ENCODE measurements around the gene CCL19.

The CCL19 gene

DNA sequence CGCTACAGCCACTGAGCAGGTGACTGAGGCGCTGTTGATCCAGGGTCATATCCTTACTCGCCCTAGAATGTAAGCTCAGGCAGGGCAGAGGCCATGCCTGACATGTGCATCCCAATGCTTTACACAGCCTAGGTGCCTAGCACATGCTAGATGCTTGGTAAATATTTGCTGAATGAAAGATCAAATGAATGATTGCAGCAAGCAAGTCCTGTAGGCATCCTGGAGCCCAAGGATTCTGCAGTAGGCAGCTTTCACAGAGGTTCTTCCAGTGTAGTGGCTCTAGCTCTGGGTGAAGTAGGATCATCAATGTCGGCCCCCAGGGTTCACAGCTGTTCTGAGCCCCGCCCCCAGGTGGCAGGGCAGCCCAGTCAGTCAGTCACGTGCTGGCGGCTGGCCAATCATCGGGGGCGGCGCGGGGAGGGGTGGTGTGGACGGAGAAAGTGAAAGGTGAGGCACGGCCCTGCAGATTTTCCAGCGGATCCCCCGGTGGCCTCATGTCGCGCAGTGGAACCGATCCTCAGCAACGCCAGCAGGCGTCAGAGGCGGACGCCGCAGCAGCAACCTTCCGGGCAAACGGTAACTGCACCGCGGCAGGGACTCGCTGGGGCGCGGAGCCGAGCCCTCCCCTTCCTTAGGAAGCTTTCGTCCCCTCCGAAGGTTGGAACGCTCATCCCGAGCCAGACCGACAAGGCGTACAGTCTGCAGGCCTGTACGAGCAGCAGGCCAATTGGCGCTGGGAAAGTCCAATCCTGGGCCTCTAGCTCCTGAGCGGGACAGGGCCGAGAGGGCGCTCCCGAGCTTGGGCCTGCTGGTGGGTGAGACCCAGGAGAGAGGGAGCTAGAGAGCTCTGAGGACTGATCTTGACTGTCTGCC is 44.6 kb downstream of the CCL19 start, which contains the start of gene GALT:
TSS of gene GALT (plus strand) at position 465 of the 873 bp plus-strand sequence. CDS start at position 495, 30 bp downstream.
- TF ChIP-seq, protein P1, sequence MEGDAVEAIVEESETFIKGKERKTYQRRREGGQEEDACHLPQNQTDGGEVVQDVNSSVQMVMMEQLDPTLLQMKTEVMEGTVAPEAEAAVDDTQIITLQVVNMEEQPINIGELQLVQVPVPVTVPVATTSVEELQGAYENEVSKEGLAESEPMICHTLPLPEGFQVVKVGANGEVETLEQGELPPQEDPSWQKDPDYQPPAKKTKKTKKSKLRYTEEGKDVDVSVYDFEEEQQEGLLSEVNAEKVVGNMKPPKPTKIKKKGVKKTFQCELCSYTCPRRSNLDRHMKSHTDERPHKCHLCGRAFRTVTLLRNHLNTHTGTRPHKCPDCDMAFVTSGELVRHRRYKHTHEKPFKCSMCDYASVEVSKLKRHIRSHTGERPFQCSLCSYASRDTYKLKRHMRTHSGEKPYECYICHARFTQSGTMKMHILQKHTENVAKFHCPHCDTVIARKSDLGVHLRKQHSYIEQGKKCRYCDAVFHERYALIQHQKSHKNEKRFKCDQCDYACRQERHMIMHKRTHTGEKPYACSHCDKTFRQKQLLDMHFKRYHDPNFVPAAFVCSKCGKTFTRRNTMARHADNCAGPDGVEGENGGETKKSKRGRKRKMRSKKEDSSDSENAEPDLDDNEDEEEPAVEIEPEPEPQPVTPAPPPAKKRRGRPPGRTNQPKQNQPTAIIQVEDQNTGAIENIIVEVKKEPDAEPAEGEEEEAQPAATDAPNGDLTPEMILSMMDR (IDR thresholded peaks at IDR 0.05; ENCODE audit: extremely low read depth, missing control alignments) = peak; percentile 42
- DNase-seq (ENCODE audit: low spot score) = peak; percentile 97

DNA sequence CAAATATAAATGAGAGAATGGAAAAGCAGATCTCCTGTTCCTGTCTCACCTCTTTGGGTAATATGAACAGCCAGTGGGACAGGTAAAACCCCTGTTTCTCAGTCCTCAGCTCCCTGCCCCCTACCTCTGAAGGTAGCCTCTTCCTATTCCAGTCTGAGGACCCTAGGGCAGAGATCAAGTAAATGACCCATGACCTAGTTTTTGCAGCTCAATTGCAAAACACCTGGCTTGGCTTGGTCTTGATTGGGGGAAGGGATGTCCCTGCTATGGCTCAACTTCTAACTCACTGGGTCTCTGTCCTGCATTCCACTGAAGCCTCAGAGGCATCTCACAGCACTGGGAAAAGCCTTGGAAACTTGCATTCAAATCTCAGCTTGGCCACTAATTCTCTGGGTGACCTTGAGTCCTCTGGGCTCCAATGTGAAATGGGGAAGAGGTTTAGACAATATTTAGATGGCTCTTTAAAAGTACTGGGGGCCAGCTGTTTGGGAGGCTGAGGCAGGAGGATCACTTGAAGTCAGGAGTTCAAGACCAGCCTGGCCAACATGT is 46.2 kb downstream of the CCL19 start:
- TF ChIP-seq, protein P1 (IDR thresholded peaks at IDR 0.05; ENCODE audit: extremely low read depth, missing control alignments) = no peak
- no peak for DNase-seq (ENCODE audit: low spot score)

DNA sequence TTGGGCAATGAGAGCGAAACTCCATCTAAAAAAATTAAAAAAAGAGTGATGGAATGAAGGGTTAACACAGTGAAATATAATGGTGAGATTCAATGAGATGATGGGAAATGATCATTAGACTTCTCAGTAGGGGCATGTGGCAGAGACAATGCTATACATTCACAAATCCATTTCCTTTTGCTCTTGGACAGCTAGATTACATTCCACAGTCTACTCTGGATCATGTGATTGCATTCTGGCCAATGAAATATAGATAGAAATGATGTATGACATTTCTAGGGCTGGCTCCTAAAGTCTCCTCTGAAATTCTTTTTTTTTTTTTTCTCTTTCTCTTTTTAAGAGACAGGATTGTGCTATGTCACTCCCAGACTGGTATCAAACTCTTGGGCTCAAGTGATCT is 48.4 kb downstream of the CCL19 start:
- DNase-seq (ENCODE audit: low spot score) = no peak
- TF ChIP-seq, protein P1 (IDR thresholded peaks at IDR 0.05; ENCODE audit: extremely low read depth, missing control alignments) = no peak
